NB4 (cell line): ENCODE results near the gene MAPK4.

Source experiments
- CTCF ChIP-seq: IDR thresholded peaks from one replicate; pipeline ENCODE4 v1.5.1; 2012; ENCODE audit warnings: low read depth, low read length
- POLR2A ChIP-seq: IDR thresholded peaks from 2 replicates; pipeline ENCODE4 v1.6.1; 2011; ENCODE audit warnings: mild to moderate bottlenecking; ENCODE audit not compliant: insufficient read length; ENCODE audit errors: extremely low read depth

GRCh38 chr18:50697509-50697908 is 137.6 kb downstream of the MAPK4 start:
- no peak for TF ChIP-seq POLR2A
- no peak for TF ChIP-seq CTCF
